Body of pancreas (tissue), 4 donors: Measurements from ENCODE around the gene OR1N2. TPM values are rescaled to one million over a fixed set of nuclear protein-coding genes. Genes with fewer than 3 reads are reported as not detected.

Source experiments
- ATAC-seq: fragments of 150-250 bp; one replicate; pipeline ENCODE4 v1.9.1; 2016
- DNase-seq, 4 donors: peaks; one replicate each; pipeline ENCODE4 v3.0.0-alpha.2; 2019
- H3K27ac ChIP-seq, 4 donors: fragments of 200-600 bp; sonication (generic); 1 replicate in 3 of 4; 2 replicates in 1 of 4; pipeline versions ENCODE4 v1.5.1 to v1.6.1; 2016 to 2019; ENCODE audit warnings: mild to moderate bottlenecking in 1 of 4, mixed read lengths in 1 of 4, moderate library complexity in 1 of 4
- H3K27me3 ChIP-seq, 2 donors: fragments of 200-600 bp; sonication (generic); one replicate each; pipeline ENCODE4 v1.6.0; 2016; ENCODE audit warnings: mild to moderate bottlenecking in 1 of 2
- H3K36me3 ChIP-seq, 2 donors: fragments of 200-600 bp; sonication (generic); replicated peaks in 1 of 2; 2 replicates each; pipeline ENCODE4 v1.5.1; 2016; ENCODE audit warnings: low read depth in 2 of 2; ENCODE audit not compliant: insufficient read depth in 1 of 2
- H3K4me1 ChIP-seq: fragments of 200-600 bp; sonication (generic); one replicate; pipeline ENCODE4 v1.6.0; 2016
- H3K4me3 ChIP-seq, 2 donors: fragments of 200-600 bp; sonication (generic); 1 replicate in 1 of 2; 2 replicates in 1 of 2; pipeline ENCODE4 v1.5.1; 2016 to 2019
- H3K9me3 ChIP-seq, 3 donors: fragments of 200-600 bp; sonication (generic); 1 replicate in 2 of 3; 2 replicates in 1 of 3; pipeline ENCODE4 v1.5.1; 2016
- POLR2A ChIP-seq, 3 donors: fragments of 450-650 bp; IDR thresholded peaks; one replicate each; pipeline ENCODE4 v1.6.1; 2016; ENCODE audit warnings: antibody characterized with exemption in 3 of 3, mild to moderate bottlenecking in 2 of 3
- WGBS, 2 donors: methylation state at CpG; one replicate each; pipeline ENCODE4 v1.1.5; 2017; 5-methylcytosine and 5-hydroxymethylcytosine counted together
- intact Hi-C: fragments of 100-400 bp; cut with DNase I; formaldehyde crosslinking; loops from one replicate; pipeline ENCODE4 v1.15.1; 2023
- total RNA-seq, 2 donors: library from RNA; depleted of rRNA; stranded (reverse); fragments of >200 nt; gene quantifications; one replicate each; pipeline ENCODE4 v1.1.0, GENCODE V29; 2016
- TF ChIP-seq, protein P1 (sequence below), 7 experiments: fragments of 450-650 bp in 4 of 7; fragments of 200-600 bp in 3 of 7; sonication (generic) in 3 of 7; IDR thresholded peaks; one replicate each; pipeline ENCODE4 v1.5.1; 2016 to 2019; ENCODE audit warnings: antibody characterized with exemption in 7 of 7

The OR1N2 gene, protein sequence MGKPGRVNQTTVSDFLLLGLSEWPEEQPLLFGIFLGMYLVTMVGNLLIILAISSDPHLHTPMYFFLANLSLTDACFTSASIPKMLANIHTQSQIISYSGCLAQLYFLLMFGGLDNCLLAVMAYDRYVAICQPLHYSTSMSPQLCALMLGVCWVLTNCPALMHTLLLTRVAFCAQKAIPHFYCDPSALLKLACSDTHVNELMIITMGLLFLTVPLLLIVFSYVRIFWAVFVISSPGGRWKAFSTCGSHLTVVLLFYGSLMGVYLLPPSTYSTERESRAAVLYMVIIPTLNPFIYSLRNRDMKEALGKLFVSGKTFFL
- total RNA-seq = not detected

GRCh38 chr9:122552812-122553211 lies at the start of gene OR1N2:
OR1N2 (plus strand) TSS chr9:122553112; CDS start chr9:122553212, 100 bp downstream.
- TF ChIP-seq, protein P1, sequence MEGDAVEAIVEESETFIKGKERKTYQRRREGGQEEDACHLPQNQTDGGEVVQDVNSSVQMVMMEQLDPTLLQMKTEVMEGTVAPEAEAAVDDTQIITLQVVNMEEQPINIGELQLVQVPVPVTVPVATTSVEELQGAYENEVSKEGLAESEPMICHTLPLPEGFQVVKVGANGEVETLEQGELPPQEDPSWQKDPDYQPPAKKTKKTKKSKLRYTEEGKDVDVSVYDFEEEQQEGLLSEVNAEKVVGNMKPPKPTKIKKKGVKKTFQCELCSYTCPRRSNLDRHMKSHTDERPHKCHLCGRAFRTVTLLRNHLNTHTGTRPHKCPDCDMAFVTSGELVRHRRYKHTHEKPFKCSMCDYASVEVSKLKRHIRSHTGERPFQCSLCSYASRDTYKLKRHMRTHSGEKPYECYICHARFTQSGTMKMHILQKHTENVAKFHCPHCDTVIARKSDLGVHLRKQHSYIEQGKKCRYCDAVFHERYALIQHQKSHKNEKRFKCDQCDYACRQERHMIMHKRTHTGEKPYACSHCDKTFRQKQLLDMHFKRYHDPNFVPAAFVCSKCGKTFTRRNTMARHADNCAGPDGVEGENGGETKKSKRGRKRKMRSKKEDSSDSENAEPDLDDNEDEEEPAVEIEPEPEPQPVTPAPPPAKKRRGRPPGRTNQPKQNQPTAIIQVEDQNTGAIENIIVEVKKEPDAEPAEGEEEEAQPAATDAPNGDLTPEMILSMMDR (IDR thresholded peaks at IDR 0.05) = no peak
- TF ChIP-seq POLR2A (IDR thresholded peaks at IDR 0.05) = no peak
- H3K27ac ChIP-seq = no peak within 1 kb of the TSS
- no peaks in the 10 kb centered on the region for H3K36me3 ChIP-seq
- 47 to 51% methylated on average over 2 of the region's 2 CpGs for WGBS, 2 donors
- no peak within 1 kb of the TSS for H3K4me3 ChIP-seq
- ATAC-seq (no peak), DNase-seq (no peak)
- no peaks in the 10 kb centered on the region for H3K9me3 ChIP-seq
- H3K4me1 ChIP-seq = no peaks in the 10 kb centered on the region
- intact Hi-C loops = no loop called here
- no peaks in the 10 kb centered on the region for H3K27me3 ChIP-seq

DNA sequence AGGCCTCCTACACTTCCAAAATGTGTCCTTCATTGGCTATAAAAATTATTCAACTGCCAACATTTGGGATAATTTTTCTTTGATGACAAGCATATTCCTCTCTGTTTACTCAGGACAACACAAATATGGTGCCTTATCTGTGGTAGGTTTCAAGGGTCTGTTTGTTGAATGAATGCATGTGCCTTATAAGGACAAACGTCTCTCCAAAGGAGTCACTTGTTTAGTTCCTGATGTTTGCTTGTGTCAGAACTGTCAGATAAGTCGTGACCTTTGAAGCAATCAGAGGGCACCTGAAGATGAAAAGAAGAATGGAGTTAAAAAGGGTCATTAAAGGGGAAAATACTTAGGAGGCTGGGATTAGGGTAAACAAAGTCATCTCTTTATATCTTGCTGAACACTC lies 45.9 kb upstream of the OR1N2 start:
- 10 to 12% methylated on average over 2 of the region's 2 CpGs for WGBS, 2 donors

GRCh38 chr9:122510502-122510901 lies 42.4 kb upstream of the OR1N2 start, which contains the start of gene OR1J2:
OR1J2 (plus strand) TSS chr9:122510802; CDS start chr9:122510802, 0 bp downstream.
- no peaks in the 10 kb centered on the region for H3K36me3 ChIP-seq
- no peak within 1 kb of the TSS for H3K27ac ChIP-seq
- no peaks in the 10 kb centered on the region for H3K27me3 ChIP-seq
- DNase-seq = no peak
- no peaks in the 10 kb centered on the region for H3K4me1 ChIP-seq
- no peak for ATAC-seq
- 62 to 67% methylated on average over 6 of the region's 6 CpGs for WGBS, 2 donors
- TF ChIP-seq POLR2A (IDR thresholded peaks at IDR 0.05) = no peak
- TF ChIP-seq, protein P1 (IDR thresholded peaks at IDR 0.05) = no peak
- H3K4me3 ChIP-seq = no peak within 1 kb of the TSS
- intact Hi-C loops = no loop called here
- no peaks in the 10 kb centered on the region for H3K9me3 ChIP-seq

More for the DNA sequence above, 45.9 kb upstream of the OR1N2 start:
- no peaks in the 10 kb centered on the region for H3K9me3 ChIP-seq
- no peak for ATAC-seq
- intact Hi-C loops = no loop called here
- no peak overlapping the region for H3K27ac ChIP-seq
- no peak overlapping the region for H3K4me3 ChIP-seq
- TF ChIP-seq, protein P1 (IDR thresholded peaks at IDR 0.05) = no peak
- TF ChIP-seq POLR2A (IDR thresholded peaks at IDR 0.05) = no peak
- no peaks in the 10 kb centered on the region for H3K27me3 ChIP-seq
- DNase-seq = no peak
- H3K36me3 ChIP-seq = no peaks in the 10 kb centered on the region
- H3K4me1 ChIP-seq = no peaks in the 10 kb centered on the region

GRCh38 chr9:122518226-122518625 lies 34.7 kb upstream of the OR1N2 start:
- no peak for ATAC-seq
- Histone ChIP-seq H3K27me3 (peaks cover 0 to 3% of the 10 kb centered on the region in 2 donors), H3K27ac (no peak overlapping the region), H3K4me1 (no peaks in the 10 kb centered on the region), H3K4me3 (no peak overlapping the region), H3K9me3 (no peaks in the 10 kb centered on the region), H3K36me3 (no peaks in the 10 kb centered on the region)
- intact Hi-C loops = no loop called here
- DNase-seq = no peak
- TF ChIP-seq, protein P1 (IDR thresholded peaks at IDR 0.05) = no peak
- TF ChIP-seq POLR2A (IDR thresholded peaks at IDR 0.05) = no peak
- WGBS, 2 donors = 43 to 54% methylated on average over 2 of the region's 2 CpGs

DNA sequence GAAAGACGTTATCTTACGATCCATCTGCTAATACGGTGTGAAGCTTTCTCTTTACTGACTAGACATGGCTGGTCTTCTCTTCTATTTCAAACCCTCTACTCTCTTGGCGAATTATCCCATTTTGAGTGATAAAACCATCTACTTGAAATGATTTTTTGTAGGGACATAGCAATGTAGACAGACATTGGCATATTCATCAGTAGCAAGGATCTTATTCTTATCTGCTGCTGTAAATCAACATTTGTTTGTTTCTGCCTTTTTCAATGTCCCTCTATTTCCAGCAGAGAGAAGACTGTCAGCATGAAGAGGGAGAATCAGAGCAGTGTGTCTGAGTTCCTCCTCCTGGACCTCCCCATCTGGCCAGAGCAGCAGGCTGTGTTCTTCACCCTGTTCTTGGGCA lies 34.1 kb upstream of the OR1N2 start, which contains the start of gene OR1J4:
Gene OR1J4, plus strand, starts transcription at position 301 of the 400 bp plus-strand sequence. Its CDS starts 0 bp downstream, at position 301.
- WGBS, 2 donors = 66 to 73% methylated on average over 4 of the region's 4 CpGs
- H3K36me3 ChIP-seq = no peaks in the 10 kb centered on the region
- H3K4me3 ChIP-seq = no peak within 1 kb of the TSS
- ATAC-seq (no peak), DNase-seq (no peak)
- intact Hi-C loops = no loop called here
- H3K27ac ChIP-seq = no peak within 1 kb of the TSS
- TF ChIP-seq, protein P1 (IDR thresholded peaks at IDR 0.05) = no peak
- no peak for TF ChIP-seq POLR2A (IDR thresholded peaks at IDR 0.05)
- no peaks in the 10 kb centered on the region for H3K4me1 ChIP-seq
- H3K27me3 ChIP-seq = peaks cover 0 to 3% of the 10 kb centered on the region in 2 donors
- H3K9me3 ChIP-seq = no peaks in the 10 kb centered on the region
